Measurements from ENCODE around the gene MAP7. TPM values are rescaled to one million over a fixed set of nuclear protein-coding genes. Genes with fewer than 3 reads are reported as not detected.

The MAP7 gene
- total RNA-seq, 1 experiment from 2014 or later = not detected

- in situ Hi-C loops (cut with HindIII; ENCODE audit: low sequenced_read_pairs) = no loop called here
- no peak for DNase-seq (ENCODE audit: low spot score)
Measured at GRCh38 chr6:136535880-136536650, 14.2 kb downstream of the MAP7 start.

GRCh38 chr6:136535017-136535765, 15.0 kb downstream of the MAP7 start:
- no peak for DNase-seq (ENCODE audit: low spot score)
- in situ Hi-C loops (cut with HindIII; ENCODE audit: low sequenced_read_pairs) = no loop called here

- DNase-seq (ENCODE audit: low spot score) = no peak
- in situ Hi-C loops (cut with HindIII; ENCODE audit: low sequenced_read_pairs) = no loop called here
Measured at GRCh38 chr6:136534268-136534667, 16.0 kb downstream of the MAP7 start.

- in situ Hi-C loops (cut with HindIII; ENCODE audit: low sequenced_read_pairs) = no loop called here
- DNase-seq (ENCODE audit: low spot score) = no peak
Measured at GRCh38 chr6:136533487-136533886, 16.7 kb downstream of the MAP7 start.

GRCh38 chr6:136532030-136532429, 18.2 kb downstream of the MAP7 start:
- in situ Hi-C loops (cut with HindIII; ENCODE audit: low sequenced_read_pairs) = no loop called here
- DNase-seq (ENCODE audit: low spot score) = no peak

- DNase-seq (ENCODE audit: low spot score) = no peak
Measured at GRCh38 chr6:136529710-136530109, 20.5 kb downstream of the MAP7 start.

GRCh38 chr6:136528477-136528876, 21.7 kb downstream of the MAP7 start:
- in situ Hi-C loops (cut with HindIII; ENCODE audit: low sequenced_read_pairs) = no loop called here
- DNase-seq (ENCODE audit: low spot score) = no peak

More at GRCh38 chr6:136529710-136530109, 20.5 kb downstream of the MAP7 start:
- in situ Hi-C loops (cut with HindIII; ENCODE audit: low sequenced_read_pairs) = no loop called here

GRCh38 chr6:136527831-136528230, 22.4 kb downstream of the MAP7 start:
- in situ Hi-C loops (cut with HindIII; ENCODE audit: low sequenced_read_pairs) = no loop called here
- DNase-seq (ENCODE audit: low spot score) = no peak

GRCh38 chr6:136526937-136527336, 23.3 kb downstream of the MAP7 start:
- in situ Hi-C loops (cut with HindIII; ENCODE audit: low sequenced_read_pairs) = no loop called here
- no peak for DNase-seq (ENCODE audit: low spot score)

- in situ Hi-C loops (cut with HindIII; ENCODE audit: low sequenced_read_pairs) = no loop called here
- DNase-seq (ENCODE audit: low spot score) = peak; percentile 89
Measured at GRCh38 chr6:136526196-136526930, 23.9 kb downstream of the MAP7 start.

- peak; percentile 82 for DNase-seq (ENCODE audit: low spot score)
- in situ Hi-C loops (cut with HindIII; ENCODE audit: low sequenced_read_pairs) = no loop called here
Measured at GRCh38 chr6:136525586-136526195, 24.5 kb downstream of the MAP7 start.

- in situ Hi-C loops (cut with HindIII; ENCODE audit: low sequenced_read_pairs) = no loop called here
- peak; percentile 77 for DNase-seq (ENCODE audit: low spot score)
Measured at GRCh38 chr6:136524936-136525413, 25.2 kb downstream of the MAP7 start.

- in situ Hi-C loops (cut with HindIII; ENCODE audit: low sequenced_read_pairs) = no loop called here
- peak; percentile 51 for DNase-seq (ENCODE audit: low spot score)
Measured at GRCh38 chr6:136524339-136524935, 25.8 kb downstream of the MAP7 start.

GRCh38 chr6:136523196-136523595, 27.0 kb downstream of the MAP7 start:
- in situ Hi-C loops (cut with HindIII; ENCODE audit: low sequenced_read_pairs) = no loop called here
- DNase-seq (ENCODE audit: low spot score) = peak; percentile 48

- in situ Hi-C loops (cut with HindIII; ENCODE audit: low sequenced_read_pairs) = no loop called here
Measured at GRCh38 chr6:136522636-136523035, 27.6 kb downstream of the MAP7 start.

GRCh38 chr6:136521911-136522310, 28.3 kb downstream of the MAP7 start:
- in situ Hi-C loops (cut with HindIII; ENCODE audit: low sequenced_read_pairs) = no loop called here
- no peak for DNase-seq (ENCODE audit: low spot score)

More at GRCh38 chr6:136522636-136523035, 27.6 kb downstream of the MAP7 start:
- no peak for DNase-seq (ENCODE audit: low spot score)

GRCh38 chr6:136521427-136521826, 28.8 kb downstream of the MAP7 start:
- in situ Hi-C loops (cut with HindIII; ENCODE audit: low sequenced_read_pairs) = no loop called here
- no peak for DNase-seq (ENCODE audit: low spot score)

GRCh38 chr6:136520517-136520916, 29.7 kb downstream of the MAP7 start:
- in situ Hi-C loops (cut with HindIII; ENCODE audit: low sequenced_read_pairs) = no loop called here
- DNase-seq (ENCODE audit: low spot score) = peak; percentile 53

GRCh38 chr6:136517582-136517981, 32.6 kb downstream of the MAP7 start:
- in situ Hi-C loops (cut with HindIII; ENCODE audit: low sequenced_read_pairs) = no loop called here
- DNase-seq (ENCODE audit: low spot score) = no peak
